ENCODE data around the gene FSIP2.
"Not testable (repeated sequence)": the region's sequence is repeated elsewhere in the genome, so short reads cannot be mapped to it uniquely, and the experiment has no call there.

The FSIP2 gene

DNA sequence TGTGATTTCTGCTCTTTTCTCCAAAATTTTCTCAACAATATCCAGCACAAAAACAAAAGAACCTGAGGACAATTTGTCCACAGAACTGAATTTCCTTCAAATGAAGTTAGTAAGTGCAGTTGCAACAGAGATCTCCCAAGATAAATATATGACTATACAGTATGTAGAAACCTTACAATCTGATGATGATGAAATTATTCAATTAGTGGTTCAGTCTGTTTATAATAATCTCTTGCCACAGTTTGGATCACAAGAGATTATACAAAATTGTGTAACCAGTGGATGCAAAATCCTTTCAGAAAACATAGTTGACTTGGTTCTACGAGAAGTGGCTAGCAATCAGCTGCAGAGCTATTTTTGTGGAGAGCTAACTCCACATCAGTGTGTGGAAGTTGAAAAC lies 68.7 kb downstream of the FSIP2 start:
- no peak for FAIRE-seq
- DNase-seq (ENCODE audit: low spot score) = no peak

DNA sequence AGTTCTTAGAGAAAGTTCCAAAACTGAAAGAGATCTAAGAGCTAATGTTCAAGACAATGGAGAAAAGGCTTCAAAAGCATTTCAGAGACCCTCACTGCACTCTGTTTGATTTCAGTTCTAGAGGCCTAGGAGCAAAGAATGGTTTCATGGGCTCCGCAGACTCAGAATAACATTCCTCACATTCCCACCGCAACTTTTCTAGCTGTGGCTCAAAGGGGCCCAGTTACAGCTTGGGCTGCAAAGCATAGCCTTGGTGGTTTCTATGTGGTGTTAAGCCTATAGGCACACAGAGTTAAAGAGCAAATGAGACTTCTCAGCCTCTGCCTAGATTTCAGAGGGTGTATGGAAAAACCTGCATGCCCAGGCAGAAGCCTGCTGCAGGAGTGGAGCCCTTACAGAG lies 73.0 kb downstream of the FSIP2 start:
- no peak for FAIRE-seq
- DNase-seq (ENCODE audit: low spot score) = no peak

DNA sequence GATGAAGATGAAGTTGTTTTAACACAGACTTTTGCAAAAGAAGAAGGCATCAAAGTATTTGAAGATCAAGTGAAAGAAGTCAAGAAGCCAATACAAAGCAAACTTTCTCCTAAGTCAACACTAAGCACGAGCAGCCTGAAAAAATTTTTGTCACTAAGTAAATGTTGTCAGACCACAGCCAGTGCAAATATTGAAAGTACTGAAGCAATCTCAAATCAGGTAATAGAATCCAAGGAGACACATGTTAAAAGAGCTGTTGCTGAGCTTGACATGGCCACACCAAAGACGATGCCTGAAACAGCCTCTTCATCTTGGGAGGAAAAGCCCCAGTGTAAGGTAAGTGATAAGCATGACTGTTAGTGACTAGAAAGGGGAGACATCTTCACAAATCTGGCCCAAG lies 75.1 kb downstream of the FSIP2 start:
- FAIRE-seq (no peak), DNase-seq (ENCODE audit: low spot score) (no peak)

DNA sequence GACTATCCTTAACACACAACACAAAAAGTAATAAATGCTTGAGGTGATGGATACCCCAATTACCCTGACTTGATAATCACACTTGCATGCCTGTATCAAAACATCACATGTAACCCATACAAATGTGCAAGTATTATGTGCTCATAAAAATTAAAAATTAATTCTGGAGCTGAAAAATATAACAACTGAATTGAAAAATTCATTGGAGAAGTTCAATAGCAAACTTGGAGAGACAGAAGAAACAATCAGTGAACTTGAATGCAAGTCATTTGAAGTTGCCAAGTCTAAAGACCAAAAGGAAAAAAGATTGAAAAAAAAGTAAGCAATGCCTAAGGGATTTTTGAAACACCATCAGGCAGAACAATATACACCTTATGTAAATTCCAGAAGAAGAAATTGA lies 79.4 kb downstream of the FSIP2 start:
- FAIRE-seq (no peak), DNase-seq (ENCODE audit: low spot score) (no peak)

DNA sequence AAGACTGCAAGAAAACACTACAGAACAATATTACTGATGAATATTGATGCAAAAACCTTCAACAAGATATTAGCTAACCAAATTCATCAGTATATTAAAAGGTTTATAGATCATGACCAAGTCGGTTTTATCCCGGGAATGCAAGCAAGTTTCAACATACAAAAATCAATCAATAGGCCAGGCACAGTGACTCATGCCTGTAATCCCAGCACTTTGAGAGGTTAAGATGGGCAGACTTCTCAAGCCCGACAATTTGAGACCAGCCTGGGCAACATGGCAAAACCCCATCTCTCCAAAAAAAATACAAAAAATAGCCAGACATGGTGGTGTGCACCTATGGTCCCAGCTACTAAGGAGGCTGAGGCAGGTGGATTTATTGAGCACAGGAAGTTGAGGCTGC lies 82.9 kb downstream of the FSIP2 start:
- FAIRE-seq = no peak
- DNase-seq (ENCODE audit: low spot score) = no peak

DNA sequence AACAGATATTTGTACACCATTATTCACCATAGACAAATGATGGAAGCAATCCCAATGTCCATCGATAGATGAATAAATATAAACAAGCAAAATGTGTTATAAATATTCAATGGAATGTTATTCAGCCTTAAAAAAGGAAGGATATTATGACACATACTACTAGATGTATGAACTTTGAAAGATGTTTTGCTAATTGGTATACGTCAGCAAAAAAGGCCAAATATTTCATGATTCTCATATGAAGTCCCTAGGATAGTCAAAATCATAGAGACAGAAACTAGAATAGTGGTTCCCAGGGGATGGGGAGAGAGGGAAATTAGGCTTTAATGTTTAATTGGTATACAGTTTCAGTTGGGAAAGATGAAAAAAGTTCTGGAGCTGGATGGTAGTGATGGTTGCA lies 85.2 kb downstream of the FSIP2 start:
- FAIRE-seq (no peak), DNase-seq (ENCODE audit: low spot score) (no peak)

DNA sequence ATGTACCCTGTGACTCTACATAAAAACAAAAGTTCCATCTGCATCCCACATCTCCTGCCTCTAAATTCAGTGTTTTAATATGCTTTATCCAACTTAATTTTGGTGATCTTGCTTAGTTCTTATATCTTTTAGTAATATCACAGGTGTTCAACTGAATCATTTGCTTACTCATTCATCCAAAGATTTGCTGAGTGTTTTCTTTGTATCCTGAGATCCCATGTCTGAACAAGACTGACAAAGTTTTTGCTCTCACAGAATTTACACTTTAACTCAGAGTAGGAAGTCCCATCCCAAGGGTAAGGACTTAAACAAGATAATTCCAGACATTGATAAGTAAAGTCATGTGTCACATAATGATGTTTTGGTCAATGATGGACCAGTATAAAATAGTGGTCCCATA lies 87.0 kb downstream of the FSIP2 start:
- DNase-seq (ENCODE audit: low spot score) = no peak
- no peak for FAIRE-seq

DNA sequence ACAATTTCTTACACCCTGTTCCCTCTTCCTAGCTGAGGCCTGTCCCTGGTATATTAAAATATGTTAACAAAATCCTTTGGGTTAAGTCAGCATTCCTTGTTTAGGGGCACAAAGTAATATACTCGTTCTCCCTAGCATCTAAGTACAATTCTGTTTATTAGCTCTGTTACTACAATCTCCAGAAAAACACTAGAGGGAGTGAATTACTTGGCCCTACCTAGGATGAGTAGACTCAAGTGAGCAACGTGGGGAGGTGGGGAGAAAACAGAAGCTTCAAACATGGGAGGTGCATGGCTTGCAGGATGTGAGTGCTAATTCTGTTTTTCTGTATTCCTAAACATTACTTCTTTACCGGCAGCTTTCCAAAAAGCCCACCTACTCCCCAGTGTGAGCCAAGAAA lies 89.7 kb downstream of the FSIP2 start:
- DNase-seq (ENCODE audit: low spot score) (no peak), FAIRE-seq (no peak)

DNA sequence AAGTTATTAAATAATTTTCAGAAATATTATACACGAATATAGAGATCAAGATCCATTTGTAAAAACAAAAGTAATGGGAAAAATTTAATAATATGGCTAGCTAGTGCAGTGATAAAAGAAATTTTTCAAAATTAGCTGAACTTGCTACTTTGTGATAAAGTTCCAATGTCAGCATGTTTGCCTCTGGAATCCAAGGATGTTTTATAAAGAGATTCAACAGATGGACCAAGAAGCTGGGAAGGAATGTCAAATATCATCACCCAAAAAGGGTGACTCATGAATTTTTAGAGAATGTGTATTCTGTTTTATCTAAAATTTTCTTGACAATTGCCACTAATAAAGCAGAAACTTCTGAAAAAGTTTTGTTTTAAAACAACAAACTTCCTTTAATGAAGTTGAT lies 95.3 kb downstream of the FSIP2 start:
- FAIRE-seq (no peak), DNase-seq (ENCODE audit: low spot score) (no peak)

DNA sequence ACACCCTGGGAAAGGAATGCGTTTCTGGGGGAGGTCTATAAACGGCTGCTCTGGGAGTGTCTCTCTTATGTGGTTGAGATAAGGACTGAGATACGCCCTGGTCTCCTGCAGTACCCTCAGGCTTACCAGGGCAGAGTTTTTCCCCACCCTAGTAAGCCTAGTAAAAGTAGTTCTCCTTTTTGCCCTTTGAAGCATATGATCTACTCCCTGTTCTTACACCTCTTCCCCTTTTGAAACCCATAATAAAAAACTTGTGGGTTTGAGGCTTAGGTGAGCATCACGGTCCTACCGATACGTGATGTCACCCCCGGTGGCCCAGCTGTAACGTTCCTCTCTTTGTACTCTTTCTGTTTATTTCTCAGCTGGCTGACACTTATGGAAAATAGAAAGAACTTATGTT lies 97.4 kb downstream of the FSIP2 start:
- no peak for DNase-seq (ENCODE audit: low spot score)
- no peak for FAIRE-seq

DNA sequence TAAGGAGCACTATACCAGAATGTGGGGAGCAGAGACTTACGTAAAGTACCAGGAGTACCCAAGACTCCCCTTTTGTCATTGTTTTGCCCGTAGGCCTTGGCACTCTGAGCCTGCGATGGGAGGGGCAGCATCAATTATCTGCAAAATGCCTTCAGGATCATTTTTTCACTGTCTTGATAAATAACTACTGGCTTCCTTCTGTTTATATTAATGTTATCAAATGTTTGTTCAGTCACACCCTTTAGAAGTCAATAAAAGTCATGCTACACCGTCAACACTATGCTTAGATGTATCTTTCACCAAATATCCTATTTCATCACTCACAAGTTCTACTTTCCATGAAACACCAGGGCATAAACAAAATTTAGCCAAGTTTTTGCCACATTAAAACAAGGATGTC lies 116.3 kb downstream of the FSIP2 start:
- FAIRE-seq (no peak), DNase-seq (ENCODE audit: low spot score) (no peak)

DNA sequence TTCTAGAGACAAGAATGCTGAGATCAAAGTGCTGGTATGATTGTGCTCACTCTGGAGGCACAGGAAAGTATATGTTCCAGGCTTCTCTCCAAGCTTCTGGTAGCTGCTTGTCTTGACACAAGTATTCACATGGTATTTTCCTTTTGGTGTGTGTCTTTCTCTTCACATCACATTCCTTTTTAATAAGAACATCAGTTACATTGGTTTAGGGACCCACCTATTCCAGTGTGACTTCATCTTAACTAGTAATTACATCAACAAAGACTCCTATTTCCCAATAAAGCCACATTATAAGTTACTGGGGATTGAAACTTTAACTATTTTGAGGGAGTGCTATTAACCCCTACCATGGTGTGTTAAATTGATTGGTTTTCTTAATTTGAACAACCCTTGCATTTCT lies 119.1 kb downstream of the FSIP2 start:
- DNase-seq (ENCODE audit: low spot score) (no peak), FAIRE-seq (no peak)

DNA sequence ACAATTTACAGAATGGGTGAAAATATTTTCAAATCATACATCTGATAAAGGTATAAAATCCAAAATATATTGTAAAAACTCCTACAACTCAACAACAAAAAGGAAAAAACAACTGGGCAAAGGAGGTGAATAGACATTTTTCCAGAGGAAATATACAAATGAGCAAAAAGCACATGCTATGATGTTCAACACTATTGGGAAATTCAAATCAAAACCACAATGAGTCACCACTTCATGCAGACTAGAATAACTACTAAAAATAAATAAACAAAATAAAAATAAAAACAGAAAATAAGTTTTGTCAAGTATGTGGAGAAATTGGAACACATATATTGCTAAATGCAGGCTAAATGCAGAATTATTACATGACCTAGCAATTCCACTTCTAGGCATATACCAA lies 120.9 kb downstream of the FSIP2 start:
- FAIRE-seq = no peak
- DNase-seq (ENCODE audit: low spot score) = no peak

DNA sequence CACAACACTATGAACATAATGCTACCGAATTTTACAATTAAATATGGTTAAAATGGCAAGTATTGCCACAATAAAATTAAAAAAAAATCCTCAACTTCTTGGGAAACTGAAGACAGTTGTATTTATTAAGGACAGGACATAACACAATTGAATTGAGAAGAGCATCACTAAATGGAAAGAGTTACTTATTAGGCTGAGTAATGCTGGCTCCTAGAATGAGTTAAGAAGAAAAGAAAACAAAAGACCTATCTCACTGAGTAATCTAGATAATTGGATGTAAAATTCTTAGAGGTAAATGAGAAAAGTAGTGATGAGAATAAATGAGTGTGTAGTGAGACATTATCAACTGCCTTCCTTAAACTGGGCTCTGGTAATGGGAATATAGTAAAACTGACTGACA lies 121.7 kb downstream of the FSIP2 start:
- no peak for FAIRE-seq
- no peak for DNase-seq (ENCODE audit: low spot score)

DNA sequence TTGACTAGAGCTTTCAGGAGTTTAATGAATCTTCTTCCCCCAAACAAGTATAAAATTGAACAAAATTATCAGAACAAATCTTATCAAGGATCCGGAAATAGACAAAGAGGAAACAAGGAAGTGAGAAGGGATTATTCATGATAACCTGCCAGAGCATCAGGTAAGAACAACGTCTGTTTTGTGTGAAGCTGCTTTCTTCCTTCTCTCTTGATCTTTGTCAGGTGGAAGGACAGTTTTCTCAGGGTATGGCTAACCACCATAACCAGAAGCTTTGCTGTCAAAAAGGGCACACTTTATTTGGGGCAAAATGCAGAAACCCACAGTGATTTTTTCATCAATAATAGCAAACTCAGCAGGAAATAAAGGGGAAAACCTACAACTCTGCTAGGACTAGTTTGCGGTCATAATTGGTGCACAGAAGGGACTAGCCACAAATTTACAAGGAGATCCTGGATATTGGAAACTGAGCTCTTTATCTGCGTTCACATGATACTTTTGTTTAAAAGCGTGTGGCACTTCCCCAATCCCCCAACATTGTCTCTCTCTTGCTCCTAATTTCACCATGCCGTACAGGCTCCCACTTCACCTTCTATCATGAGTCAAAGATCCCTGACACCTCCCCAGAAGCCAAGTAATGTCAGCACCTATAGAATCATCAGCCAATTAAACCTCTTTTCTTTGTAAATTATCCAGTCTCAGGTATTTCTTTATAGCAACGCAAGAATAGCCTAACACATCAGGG lies 124.2 kb downstream of the FSIP2 start:
- FAIRE-seq = no peak

DNA sequence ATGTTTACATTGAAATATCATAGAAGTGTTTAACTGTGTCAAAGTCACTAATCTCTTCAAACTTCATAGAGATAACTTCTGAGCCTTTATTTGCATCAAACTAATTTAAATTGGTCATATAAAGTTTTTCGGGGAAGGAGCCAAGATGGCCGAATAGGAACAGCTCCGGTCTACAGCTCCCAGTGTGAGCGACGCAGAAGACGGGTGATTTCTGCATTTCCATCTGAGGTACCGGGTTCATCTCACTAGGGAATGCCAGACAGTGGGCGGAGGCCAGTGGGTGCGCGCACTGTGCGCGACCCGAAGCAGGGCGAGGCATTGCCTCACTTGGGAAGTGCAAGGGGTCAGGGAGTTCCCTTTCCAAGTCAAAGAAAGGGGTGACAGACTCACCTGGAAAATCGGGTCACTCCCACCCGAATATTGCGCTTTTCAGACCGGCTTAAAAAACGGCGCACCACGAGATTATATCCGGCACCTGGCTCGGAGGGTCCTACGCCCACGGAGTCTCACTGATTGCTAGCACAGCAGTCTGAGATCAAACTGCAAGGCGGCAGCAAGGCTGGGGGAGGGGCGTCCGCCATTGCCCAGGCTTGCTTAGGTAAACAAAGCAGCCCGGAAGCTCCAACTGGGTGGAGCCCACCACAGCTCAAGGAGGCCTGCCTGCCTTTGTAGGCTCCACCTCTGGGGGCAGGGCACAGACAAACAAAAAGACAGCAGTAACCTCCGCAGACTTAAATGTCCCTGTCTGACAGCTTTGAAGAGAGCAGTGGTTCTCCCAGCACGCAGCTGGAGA lies 126.1 kb downstream of the FSIP2 start:
- not testable (repeated sequence) for DNase-seq (ENCODE audit: low spot score); FAIRE-seq

More for the DNA sequence above, 124.2 kb downstream of the FSIP2 start:
- no peak for DNase-seq (ENCODE audit: low spot score)

DNA sequence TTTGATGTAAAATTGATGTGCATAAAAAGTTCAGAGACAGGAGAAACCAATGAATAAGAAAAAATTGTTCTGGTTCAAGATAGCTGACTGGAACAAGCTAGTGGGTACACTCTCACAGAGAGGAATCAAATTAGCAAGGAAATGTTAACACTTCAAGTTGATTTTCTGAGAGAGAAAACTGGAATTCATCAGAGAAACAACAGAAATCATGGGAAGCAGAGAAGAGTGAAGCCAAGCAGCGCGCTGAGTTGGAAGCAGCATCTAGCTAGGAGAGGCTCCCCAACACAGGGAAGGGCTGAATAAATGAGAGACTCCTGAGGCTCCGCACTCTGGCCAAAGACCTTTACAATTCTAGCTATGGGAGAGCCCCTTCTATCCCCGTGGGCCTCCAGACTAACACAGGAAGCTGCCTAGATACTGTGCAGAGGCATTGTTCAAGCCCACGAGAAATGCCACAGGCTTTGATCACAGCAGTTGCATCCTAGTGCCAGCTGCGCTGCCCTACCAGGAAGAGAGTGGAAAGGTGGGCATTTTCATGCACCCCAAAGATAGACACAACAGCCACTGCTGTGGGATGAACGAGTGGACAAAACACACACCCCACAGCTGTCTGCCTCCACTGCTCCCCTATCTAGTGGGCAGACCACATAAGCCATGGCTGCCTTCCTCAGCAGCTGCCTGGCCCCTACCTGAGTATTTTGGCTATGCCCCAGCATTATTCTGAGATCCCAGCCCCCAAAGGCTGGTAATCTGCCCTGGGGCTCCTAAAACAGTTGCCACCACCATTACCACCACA lies 136.7 kb downstream of the FSIP2 start:
- DNase-seq (ENCODE audit: low spot score) (no peak), FAIRE-seq (no peak)

DNA sequence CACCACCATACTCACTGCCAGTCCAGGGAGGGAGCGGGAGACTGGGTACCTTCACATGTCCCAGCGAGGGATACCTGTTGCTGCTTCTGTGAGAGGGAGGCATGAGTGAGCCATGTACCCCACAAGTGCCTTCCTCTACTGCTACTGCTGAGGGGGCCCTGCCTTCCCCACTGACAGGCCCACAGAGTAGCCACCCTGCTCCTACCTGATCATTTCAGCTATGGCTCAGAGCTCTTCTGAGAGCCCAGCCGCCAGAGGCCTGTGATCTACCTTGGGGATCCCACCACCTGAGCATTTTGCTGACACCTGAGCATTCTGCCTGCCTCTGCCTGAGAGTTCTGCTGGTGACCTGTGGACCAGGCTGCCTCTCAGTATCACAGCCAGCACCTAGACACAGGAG lies 137.6 kb downstream of the FSIP2 start:
- no peak for FAIRE-seq

DNA sequence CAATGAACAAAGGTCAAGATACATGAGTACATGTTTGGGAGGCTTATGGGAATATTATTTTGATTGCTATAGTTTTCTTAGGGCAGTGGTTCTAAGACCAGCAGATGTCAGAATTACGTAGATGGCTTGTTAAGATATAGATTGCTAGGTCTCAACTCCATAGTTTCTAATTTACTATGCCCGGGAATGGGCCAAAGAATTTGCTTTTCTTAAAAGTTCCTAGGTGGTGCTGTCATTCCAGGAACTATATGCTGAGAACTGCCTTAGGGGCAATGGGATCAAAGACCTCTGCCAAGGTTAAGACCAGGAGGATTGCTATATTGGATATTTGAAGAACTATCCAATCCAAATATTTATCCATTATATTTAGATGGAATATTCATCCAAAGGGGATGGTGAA lies 141.8 kb downstream of the FSIP2 start:
- DNase-seq (ENCODE audit: low spot score) (no peak), FAIRE-seq (no peak)

More for the DNA sequence above, 137.6 kb downstream of the FSIP2 start:
- DNase-seq (ENCODE audit: low spot score) = no peak

All from urothelium cell line (cell line).